Kidney (tissue), 14 donors: ENCODE results near the gene CASP5. TPM values are rescaled to one million over a fixed set of nuclear protein-coding genes. Genes with fewer than 3 reads are reported as not detected.
A peak's percentile ranks its signal among the peaks of the same experiment; 100 is the strongest.

Experiments
- DNase-seq, 5 donors: peaks; one replicate each; pipeline ENCODE4 v3.0.0-alpha.2; 2013 to 2020
- FAIRE-seq: peaks from 2 replicates; lab custom pipeline; 2012; peaks lifted over from hg19 to GRCh38; lab: Jason Lieb, UNC
- H3K27ac ChIP-seq, 2 donors: one replicate each; pipeline ENCODE4 v1.7.0; 2013; ENCODE audit warnings: low read depth in 2 of 2, low read length in 2 of 2, inconsistent platforms in 1 of 2
- H3K27me3 ChIP-seq: one replicate; pipeline ENCODE4 v1.7.1; 2013; ENCODE audit warnings: low read length, inconsistent platforms; ENCODE audit not compliant: control insufficient read depth, insufficient read depth
- H3K36me3 ChIP-seq, 3 donors: one replicate each; pipeline versions ENCODE4 v1.7.0 to v1.7.1; 2013; ENCODE audit warnings: low read length in 3 of 3, control low read depth in 1 of 3, inconsistent platforms in 1 of 3; ENCODE audit not compliant: insufficient read depth in 3 of 3, control insufficient read depth in 2 of 3
- H3K4me1 ChIP-seq, 3 donors: one replicate each; pipeline versions ENCODE4 v1.7.0 to v1.7.1; 2013; ENCODE audit warnings: low read length in 3 of 3, inconsistent platforms in 1 of 3, low read depth in 1 of 3; ENCODE audit not compliant: control insufficient read depth in 2 of 3, insufficient read depth in 2 of 3
- H3K4me3 ChIP-seq, 3 donors: one replicate each; pipeline versions ENCODE4 v1.7.0 to v1.8.1; 2013; ENCODE audit warnings: low read length in 3 of 3, control low read depth in 1 of 3, inconsistent platforms in 1 of 3
- H3K9ac ChIP-seq, 3 donors: one replicate each; pipeline versions ENCODE4 v1.7.0 to v1.7.1; 2013; ENCODE audit warnings: low read length in 3 of 3, control low read depth in 1 of 3, inconsistent platforms in 1 of 3
- H3K9me3 ChIP-seq, 3 donors: one replicate each; pipeline versions ENCODE4 v1.7.0 to v1.7.1; 2013; ENCODE audit warnings: low read length in 3 of 3, control low read depth in 1 of 3, inconsistent platforms in 1 of 3; ENCODE audit not compliant: control insufficient read depth in 2 of 3, insufficient read depth in 1 of 3
- intact Hi-C: fragments of 100-400 bp; cut with DNase I; formaldehyde crosslinking; loops from one replicate; pipeline ENCODE4 v1.11.1; 2022
- polyA plus RNA-seq: library from polyadenylated mRNA; stranded (reverse); fragments of 350-450 nt; fragmentation: Illumina TruSeq; extraction: RNeasy Lipid Tissue Mini Kit (QIAGEN cat#74804); gene quantifications from one replicate; pipeline ENCODE4 v1.2.3, GENCODE V29; 2014; ENCODE audit warnings: low read depth, low replicate concordance; ENCODE audit not compliant: insufficient read depth
- total RNA-seq: library from RNA; stranded (reverse); fragmentation: NEBNext Ultra II Directional; extraction: Animal tissue kit (Norgen Biotek cat#: 25700); gene quantifications from one replicate; pipeline ENCODE4 v1.2.1, GENCODE V29; 2021
- TF ChIP-seq, protein P1 (sequence below): IDR thresholded peaks from 3 replicates; pipeline ENCODE4 v1.5.1; 2012; ENCODE audit warnings: mild to moderate bottlenecking, moderate library complexity, borderline replicate concordance; ENCODE audit not compliant: insufficient read depth; ENCODE audit errors: extremely low read depth
- donor health status: control.
- donor health status: control.
- donor health status: control.
- donor health status: control.
- donor health status: control.
- donor health status: DM: yes; HTN: yes; CAD: no.
- donor health status: Normal renal cell carcinoma (clear cell type).

CASP5 gene
- total and polyA plus RNA-seq, 2 donors from 2014 or later: 0.91 TPM; not detected in 1

GRCh38 chr11:105033781-105034180, 10.8 kb upstream of the CASP5 start:
- peak overlapping the region in 2 of 3 donors; percentile 57 to 59 for H3K4me3 ChIP-seq

DNA sequence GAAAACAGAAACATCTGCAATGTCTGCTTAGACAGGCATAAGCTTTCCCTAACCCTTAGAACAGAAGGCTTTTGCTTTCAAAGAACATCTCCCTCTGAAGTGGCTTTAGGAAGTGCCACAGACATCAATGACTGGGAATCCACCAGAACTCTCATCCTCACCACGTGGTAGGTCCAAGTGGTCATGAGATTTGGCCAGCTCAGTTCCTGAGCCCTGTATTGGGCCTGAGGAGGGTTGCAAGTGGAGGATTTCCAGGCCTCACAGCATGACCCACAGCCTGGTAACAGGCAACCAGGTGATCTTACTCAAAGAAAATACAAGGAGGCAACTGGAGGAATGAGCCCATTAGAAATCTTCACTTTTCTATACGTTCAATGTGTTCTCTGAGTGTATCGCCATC, 10.4 kb upstream of the CASP5 start:
- Histone ChIP-seq H3K9ac (no peak overlapping the region), H3K9me3 (peaks cover 0 to 2% (median 0%) of the 10 kb centered on the region in 3 donors), H3K4me3 (peak overlapping the region in 2 of 3 donors; percentile 0 to 41), H3K36me3 (no peaks in the 10 kb centered on the region), H3K27ac (no peak overlapping the region), H3K4me1 (no peaks in the 10 kb centered on the region), H3K27me3 (no peaks in the 10 kb centered on the region)
- TF ChIP-seq, protein P1, sequence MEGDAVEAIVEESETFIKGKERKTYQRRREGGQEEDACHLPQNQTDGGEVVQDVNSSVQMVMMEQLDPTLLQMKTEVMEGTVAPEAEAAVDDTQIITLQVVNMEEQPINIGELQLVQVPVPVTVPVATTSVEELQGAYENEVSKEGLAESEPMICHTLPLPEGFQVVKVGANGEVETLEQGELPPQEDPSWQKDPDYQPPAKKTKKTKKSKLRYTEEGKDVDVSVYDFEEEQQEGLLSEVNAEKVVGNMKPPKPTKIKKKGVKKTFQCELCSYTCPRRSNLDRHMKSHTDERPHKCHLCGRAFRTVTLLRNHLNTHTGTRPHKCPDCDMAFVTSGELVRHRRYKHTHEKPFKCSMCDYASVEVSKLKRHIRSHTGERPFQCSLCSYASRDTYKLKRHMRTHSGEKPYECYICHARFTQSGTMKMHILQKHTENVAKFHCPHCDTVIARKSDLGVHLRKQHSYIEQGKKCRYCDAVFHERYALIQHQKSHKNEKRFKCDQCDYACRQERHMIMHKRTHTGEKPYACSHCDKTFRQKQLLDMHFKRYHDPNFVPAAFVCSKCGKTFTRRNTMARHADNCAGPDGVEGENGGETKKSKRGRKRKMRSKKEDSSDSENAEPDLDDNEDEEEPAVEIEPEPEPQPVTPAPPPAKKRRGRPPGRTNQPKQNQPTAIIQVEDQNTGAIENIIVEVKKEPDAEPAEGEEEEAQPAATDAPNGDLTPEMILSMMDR: no peak
- DNase-seq (no peak), FAIRE-seq (no peak)
- intact Hi-C loops: no loop called here

More at GRCh38 chr11:105033781-105034180, 10.8 kb upstream of the CASP5 start:
- no peaks in the 10 kb centered on the region for H3K36me3 ChIP-seq
- FAIRE-seq (no peak), DNase-seq (no peak)
- intact Hi-C loops: no loop called here
- peak overlapping the region in 1 of 2 donors; percentile 17 for H3K27ac ChIP-seq
- H3K4me1 ChIP-seq: no peaks in the 10 kb centered on the region
- H3K9ac ChIP-seq: no peak overlapping the region
- TF ChIP-seq, protein P1: no peak
- H3K27me3 ChIP-seq: no peaks in the 10 kb centered on the region
- H3K9me3 ChIP-seq: peaks cover 0 to 2% (median 0%) of the 10 kb centered on the region in 3 donors

DNA sequence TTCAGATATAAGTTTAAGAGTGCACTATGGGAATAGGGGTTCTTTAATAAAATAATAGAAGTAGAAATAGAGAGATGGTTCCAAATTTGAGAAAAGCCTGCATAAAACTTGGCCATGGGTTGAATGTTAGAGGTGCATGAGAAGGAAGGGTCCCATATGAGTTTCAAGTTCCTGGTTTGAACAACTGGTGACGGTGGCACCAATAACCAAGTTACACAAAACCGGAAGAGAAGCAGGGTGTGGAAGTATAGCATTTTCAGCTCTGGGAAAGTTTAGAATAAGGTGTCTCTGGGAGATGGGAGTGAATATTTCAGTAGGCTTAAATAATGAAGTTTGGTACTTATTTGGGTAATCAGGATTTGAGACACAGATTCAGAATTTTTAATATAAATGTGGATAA, 9.5 kb upstream of the CASP5 start:
- intact Hi-C loops: no loop called here
- peaks cover 0 to 2% (median 0%) of the 10 kb centered on the region in 3 donors for H3K9me3 ChIP-seq
- H3K4me1 ChIP-seq: no peaks in the 10 kb centered on the region
- DNase-seq (no peak), FAIRE-seq (no peak)
- H3K27ac ChIP-seq: no peak overlapping the region
- H3K9ac ChIP-seq: no peak overlapping the region
- no peak overlapping the region for H3K4me3 ChIP-seq
- TF ChIP-seq, protein P1: no peak
- H3K36me3 ChIP-seq: no peaks in the 10 kb centered on the region
- no peaks in the 10 kb centered on the region for H3K27me3 ChIP-seq

GRCh38 chr11:105027678-105028077, 4.7 kb upstream of the CASP5 start:
- H3K27ac ChIP-seq: no peak overlapping the region
- no peak overlapping the region for H3K9ac ChIP-seq
- H3K27me3 ChIP-seq: no peaks in the 10 kb centered on the region
- H3K4me3 ChIP-seq: no peak overlapping the region
- H3K36me3 ChIP-seq: no peaks in the 10 kb centered on the region
- H3K4me1 ChIP-seq: no peaks in the 10 kb centered on the region
- TF ChIP-seq, protein P1: no peak
- H3K9me3 ChIP-seq: no peaks in the 10 kb centered on the region
- DNase-seq (no peak), FAIRE-seq (no peak)
- intact Hi-C loops: no loop called here
